DMS79 treated with DMSO at 0.1 percent for 48 hours (cell line): ENCODE data around the gene IL1F10.

Source experiments
- DNase-seq: peaks from one replicate; lab custom pipeline; 2025; lab: John Stamatoyannopoulos, UW

Gene IL1F10

DNA sequence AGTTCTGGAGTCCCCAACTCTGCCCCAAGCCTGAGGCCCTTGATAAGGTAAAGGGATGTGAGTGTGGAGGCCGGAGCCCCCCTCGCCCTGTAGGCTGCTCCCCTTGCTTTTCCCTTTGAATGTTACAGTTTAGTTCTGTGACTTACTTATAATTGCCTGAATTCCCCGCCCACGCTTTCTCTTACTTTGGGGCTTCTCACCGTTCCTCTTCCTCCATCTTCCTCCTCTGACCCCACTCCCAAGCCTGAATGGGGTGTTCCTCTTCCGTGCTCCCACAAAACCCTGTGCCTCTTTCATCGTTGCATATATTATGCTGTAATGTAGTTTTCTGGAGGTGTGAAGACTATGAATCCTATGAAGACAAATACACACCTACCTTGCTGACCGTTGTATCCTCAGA is 44.7 kb downstream of the IL1F10 start:
- no peak for DNase-seq

DNA sequence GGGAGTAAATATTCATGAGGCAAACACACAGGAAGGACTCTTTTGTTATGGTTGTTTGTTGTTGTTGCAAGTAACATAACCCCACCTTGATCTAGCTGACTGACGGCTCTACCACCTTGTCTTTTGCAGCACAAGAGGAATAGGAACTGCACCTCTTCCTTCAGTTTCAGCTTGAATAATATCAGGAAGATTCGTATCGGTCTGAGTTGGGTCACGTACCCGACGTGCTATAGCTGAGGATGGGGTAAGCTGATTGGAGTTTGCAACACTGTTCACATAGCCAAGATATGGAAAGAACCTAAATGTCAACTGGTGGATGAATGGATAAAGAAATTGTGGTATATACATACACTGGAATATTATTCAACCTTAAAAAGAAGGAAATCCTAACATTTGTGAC is 45.1 kb downstream of the IL1F10 start:
- DNase-seq, result no peak

DNA sequence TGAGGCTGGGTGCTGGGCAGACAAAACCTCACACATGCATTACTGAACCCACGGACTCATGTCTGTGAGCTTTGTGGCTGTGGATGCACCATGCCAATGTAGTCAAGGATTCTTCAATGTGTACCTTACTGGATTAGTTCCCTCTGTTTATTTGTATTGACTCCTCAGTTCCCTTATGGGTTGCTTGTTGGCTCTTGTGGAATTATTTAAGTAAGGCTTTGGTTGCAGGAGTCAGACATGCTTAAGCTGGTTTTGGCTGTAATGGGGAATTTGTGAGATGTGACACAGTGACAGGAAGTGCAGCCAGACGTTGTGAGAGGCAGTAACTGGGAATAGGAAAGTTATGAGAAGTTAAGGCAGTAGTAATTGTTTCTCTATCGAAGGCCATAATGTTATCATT is 46.0 kb downstream of the IL1F10 start:
- DNase-seq, result no peak

- DNase-seq, result no peak
Observed at GRCh38 chr2:113114224-113114945, 46.6 kb downstream of the IL1F10 start.

- no peak for DNase-seq
Observed at GRCh38 chr2:113114996-113115395, 47.2 kb downstream of the IL1F10 start.

GRCh38 chr2:113116100-113116958 is 48.6 kb downstream of the IL1F10 start:
- no peak for DNase-seq

DNA sequence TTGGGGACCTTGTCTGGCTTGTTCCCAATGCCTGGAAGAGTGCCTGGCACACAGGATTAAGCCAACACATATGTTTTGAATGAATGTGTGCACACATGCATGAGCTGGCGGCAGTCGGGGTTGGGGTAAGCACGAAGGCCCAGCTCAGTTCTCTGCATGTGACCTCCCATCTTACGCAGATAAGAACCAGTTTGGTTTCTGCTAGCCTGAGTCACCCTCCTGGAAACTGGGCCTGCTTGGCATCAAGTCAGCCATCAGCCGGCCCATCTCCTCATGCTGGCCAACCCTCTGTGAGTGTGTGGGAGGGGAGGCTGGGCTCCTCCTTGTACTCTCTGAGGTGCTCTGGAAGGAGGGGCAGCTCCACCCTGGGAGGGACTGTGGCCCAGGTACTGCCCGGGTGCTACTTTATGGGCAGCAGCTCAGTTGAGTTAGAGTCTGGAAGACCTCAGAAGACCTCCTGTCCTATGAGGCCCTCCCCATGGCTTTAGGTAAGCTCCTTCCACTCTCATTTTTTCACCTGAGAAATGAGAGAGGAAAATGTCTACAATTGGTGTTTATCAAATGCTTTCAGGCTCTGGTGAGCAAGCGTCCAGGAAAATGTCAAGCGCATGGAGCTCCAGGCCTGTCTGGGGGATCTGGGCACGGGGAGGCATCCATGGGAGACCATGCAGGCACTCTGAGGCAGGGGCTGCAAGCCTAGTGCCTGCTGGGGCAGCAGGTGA is 49.9 kb downstream of the IL1F10 start:
- no peak for DNase-seq

DNA sequence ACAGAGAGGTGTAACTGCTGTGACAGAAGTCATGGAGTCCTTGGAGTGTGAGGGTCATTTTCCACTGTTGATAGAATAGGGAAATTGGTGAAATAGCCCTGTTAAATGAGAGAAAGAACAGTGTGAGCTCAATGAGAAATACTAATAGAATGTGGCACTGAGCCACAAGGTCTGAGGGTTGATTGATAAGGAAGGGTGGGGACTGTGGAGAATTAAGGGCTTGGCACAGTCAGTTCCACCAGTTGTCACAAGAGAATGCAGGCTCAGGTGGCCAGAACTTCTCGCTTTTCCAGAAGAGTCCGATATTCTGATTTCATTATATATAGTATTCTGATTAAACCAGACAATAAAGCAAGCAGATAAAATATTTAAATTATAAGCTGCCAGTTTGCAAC is 50.5 kb downstream of the IL1F10 start:
- no peak for DNase-seq

DNA sequence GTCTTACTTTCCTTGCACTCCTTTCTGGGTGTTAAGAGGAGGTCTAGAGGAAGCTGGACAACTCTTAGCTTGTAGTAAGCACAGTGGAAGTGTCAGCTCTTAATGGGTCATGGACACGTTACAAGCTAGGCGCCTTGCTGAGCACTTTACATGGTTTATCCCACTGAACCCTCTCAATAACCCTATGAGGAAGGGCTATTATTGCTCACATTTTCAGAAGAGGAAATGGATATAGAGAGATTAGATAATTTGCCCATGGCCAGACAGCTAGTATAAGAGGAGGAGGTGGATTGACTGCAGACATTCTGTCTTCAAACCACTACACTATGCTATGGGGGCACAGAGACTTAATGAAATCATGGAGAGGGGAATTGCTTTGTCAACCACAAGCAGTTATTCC is 51.3 kb downstream of the IL1F10 start:
- DNase-seq, result no peak

GRCh38 chr2:113120861-113121260 is 53.1 kb downstream of the IL1F10 start:
- no peak for DNase-seq

GRCh38 chr2:113122364-113122763 is 54.6 kb downstream of the IL1F10 start:
- DNase-seq, result no peak

DNA sequence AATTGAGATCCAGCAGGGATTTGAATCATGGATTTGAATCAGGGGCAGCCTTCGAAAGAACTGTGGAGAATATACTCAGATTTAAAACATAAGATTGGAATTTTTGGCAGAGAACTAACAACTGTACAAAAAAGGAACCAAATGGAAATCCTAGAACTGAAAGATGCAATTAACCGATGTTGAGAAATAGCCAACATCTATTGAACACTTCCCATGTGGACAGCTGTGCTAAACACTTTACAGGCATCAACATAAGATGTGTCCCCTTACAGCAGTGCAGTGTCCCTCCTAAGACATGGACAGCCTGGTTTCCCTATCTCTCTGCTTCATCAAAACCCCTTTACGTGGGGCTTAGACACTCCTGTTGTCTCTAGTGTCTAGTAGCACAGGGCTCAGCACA is 56.0 kb downstream of the IL1F10 start:
- no peak for DNase-seq

DNA sequence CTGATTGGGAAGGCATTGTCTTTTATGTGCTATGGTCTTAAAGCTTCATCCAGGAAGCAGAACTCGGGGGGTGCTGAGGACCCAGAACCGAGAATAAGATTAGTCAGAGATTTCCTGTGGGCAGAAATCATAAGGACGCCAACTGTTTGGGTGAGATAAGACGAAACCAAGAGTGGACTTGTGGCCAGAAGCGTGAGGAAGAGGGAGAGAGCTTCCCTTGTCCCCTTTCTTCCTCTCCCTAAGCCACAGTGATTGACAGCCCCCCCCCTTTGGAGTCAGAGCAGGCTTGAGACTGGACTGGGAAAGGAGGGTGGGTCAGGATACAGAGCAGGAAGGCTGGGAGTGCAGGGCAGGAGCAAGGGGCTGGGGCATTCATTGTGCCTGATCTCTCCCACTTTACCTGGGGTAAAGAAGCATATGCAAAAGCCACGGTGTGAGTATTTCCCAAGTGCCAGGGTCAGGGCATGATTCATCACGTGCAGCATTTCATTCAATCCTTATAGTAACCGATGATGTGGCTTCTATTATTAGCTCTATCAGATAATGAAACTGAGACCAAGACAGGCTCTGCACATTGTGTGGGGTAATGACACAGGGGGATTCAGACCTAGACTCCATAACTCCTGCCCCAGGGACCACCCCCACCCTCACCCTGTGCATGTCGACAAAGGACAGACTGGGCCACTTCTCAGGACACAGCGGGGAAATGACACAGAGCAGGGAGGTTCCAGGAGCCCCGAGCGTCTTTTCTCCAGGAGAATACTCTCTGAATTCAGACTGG is 56.6 kb downstream of the IL1F10 start:
- DNase-seq, result no peak
